DMS53 (cell line): ENCODE measurements around the gene OR5D16.
"Not testable (repeated sequence)": the region's sequence is repeated elsewhere in the genome, so short reads cannot be mapped to it uniquely, and the experiment has no call there.

Experiments used
- DNase-seq: peaks from one replicate; lab custom pipeline; 2025; lab: John Stamatoyannopoulos, UW

The OR5D16 gene

GRCh38 chr11:55838452-55838851 is at the start of gene OR5D16:
Gene OR5D16 (plus strand): TSS chr11:55838752. CDS start chr11:55838752, 0 bp downstream.
- DNase-seq = no peak

- no peak for DNase-seq
These were observed 46.9 kb upstream of the OR5D16 start for GRCh38 chr11:55791606-55792005.

DNA sequence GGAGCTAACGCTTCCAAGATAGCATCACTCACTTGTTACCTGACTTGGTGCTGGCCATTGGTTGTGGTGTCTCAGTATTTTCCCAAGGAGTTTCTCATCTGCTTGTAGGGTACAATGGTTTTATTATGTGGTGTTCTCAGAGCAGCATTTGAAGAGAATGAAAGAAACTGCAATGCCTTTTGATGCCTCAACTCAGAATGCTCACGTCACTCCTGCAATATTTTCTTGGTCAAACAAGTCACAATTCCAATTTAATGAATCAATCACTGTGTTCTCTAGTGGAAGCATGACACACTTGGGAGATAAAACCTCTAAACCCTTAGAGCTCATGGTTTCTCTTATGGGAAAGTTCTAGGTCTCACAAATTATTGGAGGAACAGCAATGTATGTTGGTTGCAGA is 45.2 kb upstream of the OR5D16 start:
- DNase-seq = no peak

- DNase-seq = no peak
These were observed 43.3 kb upstream of the OR5D16 start, which contains the start of gene OR5D14 for GRCh38 chr11:55795256-55795655. Gene OR5D14 (plus strand): TSS chr11:55795556. CDS start chr11:55795556, 0 bp downstream.

DNA sequence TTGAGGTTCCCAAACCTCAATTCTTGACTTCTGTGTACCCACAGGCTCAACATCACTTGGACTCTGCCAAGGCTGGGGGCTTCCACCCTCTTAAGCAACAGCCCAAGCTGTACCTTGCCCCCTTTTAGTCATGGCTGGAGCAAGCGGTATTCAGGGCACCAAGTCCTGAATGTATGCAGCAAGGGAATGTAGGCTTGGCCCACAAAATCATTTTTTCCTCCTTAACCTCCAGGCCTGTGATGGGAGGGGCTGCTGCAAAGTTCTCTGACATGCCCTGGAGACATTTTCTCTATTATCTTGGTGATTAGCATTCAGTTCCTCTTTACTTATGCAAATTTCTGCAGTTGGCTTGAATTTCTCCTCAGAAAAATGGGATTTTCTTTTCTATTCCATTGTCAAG is 32.3 kb upstream of the OR5D16 start:
- no peak for DNase-seq

- DNase-seq = no peak
These were observed 27.5 kb upstream of the OR5D16 start, which contains the start of gene OR5L1 for GRCh38 chr11:55811067-55811466. Gene OR5L1 (plus strand): TSS chr11:55811367. CDS start chr11:55811467, 100 bp downstream.

- no peak for DNase-seq
These were observed 19.2 kb upstream of the OR5D16 start, which contains the start of gene OR5D18 for GRCh38 chr11:55819330-55819729. Gene OR5D18 (plus strand): TSS chr11:55819630. CDS start chr11:55819630, 0 bp downstream.

GRCh38 chr11:55826919-55827318 is 11.6 kb upstream of the OR5D16 start, which contains the start of gene OR5L2:
Gene OR5L2 (plus strand): TSS chr11:55827219. CDS start chr11:55827219, 0 bp downstream.
- no peak for DNase-seq

GRCh38 chr11:55847453-55847852 is 8.9 kb downstream of the OR5D16 start:
- no peak for DNase-seq

DNA sequence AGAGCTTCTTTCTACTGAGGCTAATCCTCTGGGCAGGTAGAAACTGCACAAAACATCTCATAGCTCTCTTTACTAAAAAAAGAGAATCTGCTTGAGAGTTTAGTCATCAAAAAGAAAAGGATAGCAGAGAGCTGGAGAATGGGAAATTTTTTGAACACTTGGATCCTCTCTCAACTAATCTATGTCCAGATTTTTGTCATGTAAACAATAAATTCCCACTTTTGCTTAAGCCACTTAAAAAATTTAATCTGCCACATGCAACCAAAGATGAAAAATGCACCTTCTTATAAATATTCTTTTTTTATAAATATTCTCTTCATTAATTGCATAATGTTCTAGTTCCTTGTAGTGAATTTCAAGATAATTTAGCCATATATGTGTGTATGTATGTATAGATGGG is 10.5 kb downstream of the OR5D16 start:
- no peak for DNase-seq

- no peak for DNase-seq
These were observed 13.6 kb downstream of the OR5D16 start for GRCh38 chr11:55852141-55852540.

- DNase-seq = no peak
These were observed 16.2 kb downstream of the OR5D16 start for GRCh38 chr11:55854704-55855103.

GRCh38 chr11:55867354-55867753 is 28.8 kb downstream of the OR5D16 start:
- DNase-seq = not testable (repeated sequence)

DNA sequence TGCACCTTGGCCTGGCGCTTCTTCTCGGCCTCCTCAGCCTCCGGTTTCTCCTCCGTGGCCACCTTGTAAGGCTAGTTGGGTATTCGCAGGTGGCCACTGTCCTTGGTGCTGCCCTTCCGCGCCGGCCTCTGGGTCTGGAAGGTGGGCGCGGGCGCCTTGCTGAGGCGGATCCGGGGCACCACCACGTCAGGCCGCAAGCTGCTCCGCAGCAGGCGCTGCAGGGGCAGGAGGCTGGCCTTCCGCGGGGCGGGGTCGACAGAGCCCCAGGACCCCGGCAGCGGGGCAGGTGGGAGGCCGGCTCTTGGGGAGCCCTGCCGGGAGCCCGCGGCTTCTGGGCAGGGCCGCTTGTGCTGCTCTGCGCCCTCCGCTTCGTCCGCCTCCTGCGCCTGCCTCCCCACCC is 34.2 kb downstream of the OR5D16 start:
- DNase-seq = not testable (repeated sequence)

DNA sequence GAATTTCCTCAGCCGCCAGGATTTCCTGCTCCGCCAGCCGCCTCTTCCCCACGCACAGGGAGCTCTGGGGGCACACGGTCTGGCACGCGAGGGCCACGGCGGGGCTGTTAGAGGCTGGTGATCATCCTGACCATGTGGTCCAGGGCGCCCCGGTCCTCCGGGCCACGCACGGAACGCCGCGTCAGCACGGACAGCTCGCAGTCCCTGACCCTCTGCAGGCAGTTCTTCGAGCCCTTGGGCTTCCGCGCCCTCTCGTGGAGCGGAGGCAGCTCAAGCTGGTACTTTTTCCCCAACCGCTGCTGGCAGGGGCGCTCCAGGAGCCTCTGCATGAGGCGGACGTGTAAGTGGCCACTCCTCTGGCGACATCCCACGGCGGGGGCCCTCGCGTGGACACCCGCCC is 34.6 kb downstream of the OR5D16 start:
- DNase-seq = peak; percentile 6

GRCh38 chr11:55882997-55883396 is 44.4 kb downstream of the OR5D16 start, which contains the start of gene TRIM51:
Gene TRIM51 (plus strand): TSS chr11:55883297. CDS start chr11:55885429, 2,132 bp downstream.
- not testable (repeated sequence) for DNase-seq

- DNase-seq = not testable (repeated sequence)
These were observed 46.4 kb downstream of the OR5D16 start for GRCh38 chr11:55884995-55885394.

DNA sequence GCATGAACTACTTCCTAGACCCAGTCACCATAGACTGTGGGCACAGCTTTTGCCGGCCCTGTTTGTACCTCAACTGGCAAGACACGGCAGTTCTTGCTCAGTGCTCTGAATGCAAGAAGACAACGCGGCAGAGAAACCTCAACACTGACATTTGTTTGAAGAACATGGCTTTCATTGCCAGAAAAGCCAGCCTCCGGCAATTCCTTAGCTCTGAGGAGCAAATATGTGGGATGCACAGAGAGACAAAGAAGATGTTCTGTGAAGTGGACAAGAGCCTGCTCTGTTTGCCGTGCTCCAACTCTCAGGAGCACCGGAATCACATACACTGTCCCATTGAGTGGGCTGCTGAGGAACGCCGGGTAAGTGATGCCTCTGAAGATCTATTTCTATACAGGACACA is 46.9 kb downstream of the OR5D16 start:
- DNase-seq = not testable (repeated sequence)
